Activated CD8-positive, alpha-beta memory T cell treated with anti-CD3 and anti-CD28 coated beads, Interleukin-2, amount 50 U/mL, for 48 hours (primary cell): ENCODE results near the gene ACTR2.
"Not testable (repeated sequence)": the region's sequence is repeated elsewhere in the genome, so short reads cannot be mapped to it uniquely, and the experiment has no call there.

Experiments used
- DNase-seq: peaks from one replicate; pipeline ENCODE4 v3.0.0-alpha.2; 2020

Gene ACTR2

DNA sequence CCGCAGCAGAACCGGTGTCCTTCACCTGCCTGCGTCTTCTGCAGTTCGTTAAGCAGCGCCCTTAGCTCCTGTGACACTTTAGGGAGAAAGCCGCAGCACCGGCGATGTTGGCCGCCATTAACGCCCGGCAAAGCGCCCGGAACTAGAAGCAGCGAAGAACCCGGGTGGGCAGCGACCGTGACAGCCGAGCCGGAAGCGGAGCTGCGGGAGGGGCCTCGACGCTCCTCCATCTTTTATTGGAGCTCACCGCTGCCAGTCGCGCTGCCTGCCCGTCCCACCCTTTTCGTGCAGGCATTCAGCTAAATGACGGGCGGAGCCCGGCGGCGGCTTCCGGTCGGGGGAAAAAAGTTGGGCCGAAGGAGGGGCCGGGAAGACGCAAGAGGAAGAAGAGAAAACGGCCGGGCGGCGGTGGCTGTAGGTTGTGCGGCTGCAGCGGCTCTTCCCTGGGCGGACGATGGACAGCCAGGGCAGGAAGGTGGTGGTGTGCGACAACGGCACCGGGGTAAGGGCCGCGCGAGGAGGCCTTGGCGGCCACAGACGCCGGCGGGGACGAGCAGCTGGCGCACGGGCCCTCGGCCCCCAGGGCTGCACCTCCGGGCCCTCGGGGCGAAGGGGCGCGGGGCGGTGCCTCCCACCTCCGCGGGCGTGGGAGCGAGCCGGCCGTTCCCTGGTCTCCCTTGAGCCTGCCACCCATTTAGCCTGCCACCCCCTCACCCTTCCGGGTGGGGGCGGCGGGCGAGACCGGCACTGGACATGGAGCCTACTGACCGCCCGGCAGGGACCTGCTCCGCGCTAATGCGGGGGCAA is at the start of gene ACTR2:
Gene ACTR2 (plus strand): TSS at position 376 of the 807 bp plus-strand sequence. CDS start 79 bp downstream, at position 455.
- peak; percentile 94 for DNase-seq

DNA sequence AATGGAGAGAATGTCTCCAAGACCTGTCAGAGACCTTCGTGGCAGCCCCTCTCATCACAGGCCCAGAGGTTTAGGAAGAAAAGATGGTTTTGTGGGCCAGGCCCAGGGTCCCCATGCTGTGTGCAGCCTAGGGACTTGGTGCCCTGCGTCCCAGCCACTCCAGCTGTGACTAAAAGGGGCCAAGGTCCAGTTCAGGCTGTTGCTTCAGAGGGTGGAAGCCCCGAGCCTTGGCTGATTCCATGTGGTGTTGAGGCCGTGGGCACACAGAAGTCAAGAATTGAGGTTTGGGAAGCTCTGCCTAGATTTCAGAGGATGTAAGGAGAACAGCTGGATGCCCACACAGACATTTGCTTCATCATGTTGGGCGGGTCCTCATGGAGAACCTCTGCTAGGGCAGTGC is 45.1 kb upstream of the ACTR2 start:
- no peak for DNase-seq

DNA sequence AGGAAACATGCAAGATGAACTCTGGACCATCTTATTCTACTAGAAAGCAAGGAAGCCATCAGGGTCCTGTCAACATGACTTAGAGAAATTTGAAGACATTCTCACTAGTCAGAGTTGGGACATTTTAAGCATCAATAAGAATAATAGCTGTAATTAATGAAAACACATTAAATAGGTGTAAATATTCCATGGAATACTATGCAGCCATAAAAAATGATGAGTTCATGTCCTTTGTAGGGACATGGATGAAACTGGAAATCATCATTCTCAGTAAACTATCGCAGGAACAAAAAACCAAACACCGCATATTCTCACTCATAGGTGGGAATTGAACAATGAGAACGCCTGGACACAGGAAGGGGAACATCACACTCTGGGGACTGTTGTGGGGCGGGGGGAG is 44.2 kb upstream of the ACTR2 start:
- DNase-seq = not testable (repeated sequence)

DNA sequence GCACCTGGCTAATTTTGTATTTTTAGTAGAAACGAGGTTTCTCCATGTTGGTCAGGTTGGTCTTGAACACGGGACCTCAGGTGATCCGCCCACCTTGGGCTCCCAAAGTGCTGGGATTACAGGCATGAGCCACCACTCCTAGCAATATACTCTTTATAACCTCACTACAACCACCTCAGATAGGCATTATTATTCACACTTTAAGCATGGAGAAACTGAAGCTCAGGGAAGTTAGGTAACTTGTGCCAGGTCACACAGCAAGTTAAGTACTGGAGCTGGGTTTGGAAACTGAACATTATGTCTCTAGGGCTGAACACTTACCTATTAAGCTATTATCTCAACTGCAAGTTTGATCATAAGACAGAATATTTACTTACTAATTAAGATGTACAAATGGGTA is 42.6 kb upstream of the ACTR2 start:
- DNase-seq = no peak

DNA sequence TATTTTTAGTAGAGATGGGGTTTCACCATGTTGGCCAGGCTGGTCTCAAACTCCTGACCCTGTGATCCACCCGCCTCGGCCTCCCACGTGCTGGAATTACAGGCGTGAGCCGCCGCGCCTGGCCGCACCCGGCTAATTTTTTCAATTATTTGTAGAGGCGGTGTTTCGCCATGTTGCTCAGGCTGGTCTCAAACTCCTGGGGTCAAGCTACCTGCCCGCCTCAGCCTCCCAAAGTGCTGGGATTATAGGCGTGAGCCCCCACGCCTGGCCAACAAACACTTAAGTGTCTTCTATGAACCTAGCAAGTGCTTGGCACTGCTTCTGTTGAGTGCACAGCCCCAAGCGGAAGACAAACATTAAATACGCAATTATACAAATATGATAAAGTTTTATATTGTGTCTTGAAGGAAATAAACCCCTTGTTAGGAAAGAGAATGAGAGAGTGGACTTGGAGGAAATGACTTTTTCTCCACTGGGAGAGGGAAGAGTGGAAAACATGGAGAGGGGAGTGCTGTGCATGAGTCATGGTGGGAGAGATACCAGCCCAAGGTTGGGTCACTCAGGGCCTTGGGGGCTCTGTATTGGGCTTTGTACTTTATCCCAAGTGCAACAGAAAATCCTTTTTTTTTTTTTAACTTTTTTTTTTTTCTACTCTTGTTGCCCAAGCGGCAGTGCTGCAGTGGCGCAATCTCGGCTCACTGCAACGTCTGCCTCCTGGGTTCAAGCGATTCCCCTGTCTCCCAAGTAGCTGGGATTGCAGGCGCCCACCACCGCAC is 41.4 kb upstream of the ACTR2 start:
- DNase-seq = no peak

DNA sequence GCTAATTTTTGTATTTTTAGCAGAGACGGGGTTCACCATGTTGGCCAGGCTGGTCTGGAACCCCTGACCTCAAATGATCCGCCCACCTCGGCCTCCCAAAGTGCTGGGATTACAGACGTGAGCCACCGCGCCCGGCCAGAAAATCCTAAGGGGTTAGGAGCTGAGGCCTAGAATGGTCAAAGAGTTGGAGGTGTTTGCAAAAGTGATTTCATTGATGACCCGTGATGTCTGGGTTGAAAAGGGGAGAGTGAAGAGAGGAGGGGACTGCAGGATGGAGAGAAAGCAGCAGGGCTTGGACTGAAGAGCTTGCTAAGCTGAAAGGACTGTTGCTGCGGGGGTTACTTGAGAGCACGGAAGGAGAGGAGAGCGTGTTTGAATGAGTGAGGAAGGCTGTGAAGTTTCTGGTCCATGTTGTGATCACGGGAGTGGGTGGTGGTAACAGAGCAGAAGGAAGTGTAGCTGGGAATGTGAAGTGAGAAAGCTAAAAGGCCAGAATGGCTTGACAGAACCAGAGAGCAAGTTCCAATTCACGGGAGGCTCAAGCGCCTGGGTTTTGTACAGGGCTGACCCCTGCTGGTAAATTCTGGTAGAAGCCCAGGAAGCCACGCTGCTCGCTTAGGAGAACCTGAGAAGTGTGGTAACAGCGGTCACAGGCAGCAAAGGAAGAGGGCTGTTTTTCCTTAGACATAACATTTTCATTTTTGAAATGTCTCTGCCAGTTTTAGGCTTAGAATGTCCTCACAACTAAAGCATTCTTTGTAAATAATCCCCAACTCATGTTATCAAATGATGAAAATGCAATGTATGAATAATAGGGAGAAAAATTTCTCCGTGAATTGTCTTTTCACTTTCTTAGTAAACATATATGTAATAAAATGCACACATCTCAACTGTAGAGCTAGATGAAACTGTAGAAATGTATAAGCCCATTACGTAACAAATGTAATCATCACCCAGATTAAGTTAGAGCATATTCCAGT is 40.5 kb upstream of the ACTR2 start:
- peak; percentile 74 for DNase-seq

DNA sequence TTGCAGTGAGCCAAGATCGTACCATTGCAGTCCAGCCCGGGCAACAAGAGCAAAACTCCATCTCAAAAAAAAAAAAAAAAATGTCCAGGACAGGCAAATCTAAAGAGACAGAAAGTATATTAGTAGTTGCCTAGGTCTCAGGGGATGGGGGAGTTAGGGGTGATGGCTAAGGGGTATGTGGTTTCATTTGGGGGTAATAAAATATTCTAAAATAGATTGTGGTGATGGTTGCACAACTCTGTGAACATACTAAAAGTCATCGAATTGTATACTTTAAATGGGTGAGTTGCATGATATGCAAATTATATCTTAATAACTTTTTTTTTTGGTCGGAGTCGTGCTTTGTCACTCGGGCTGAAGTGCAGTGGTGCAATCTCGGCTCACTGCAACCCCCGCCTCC is 34.2 kb upstream of the ACTR2 start:
- no peak for DNase-seq

DNA sequence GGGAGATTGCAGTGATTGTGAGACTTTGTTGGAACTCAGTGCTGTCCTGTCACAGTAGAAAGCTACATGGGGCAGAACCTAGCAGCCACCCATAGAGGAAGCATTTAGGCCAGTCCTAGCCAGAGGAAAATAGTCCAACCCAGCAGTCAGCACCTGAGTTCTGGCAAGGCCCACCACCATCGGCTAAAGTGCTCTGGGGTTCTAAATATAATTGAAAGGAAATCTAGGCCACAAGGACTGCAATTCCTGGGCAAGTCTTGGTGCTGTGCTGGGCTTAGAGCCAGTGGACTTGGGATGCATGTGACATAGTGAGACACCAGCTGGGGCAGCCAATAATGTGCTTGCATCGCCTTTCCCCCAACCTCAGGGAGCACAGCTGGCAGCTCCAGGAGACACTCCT is 28.9 kb upstream of the ACTR2 start:
- no peak for DNase-seq

DNA sequence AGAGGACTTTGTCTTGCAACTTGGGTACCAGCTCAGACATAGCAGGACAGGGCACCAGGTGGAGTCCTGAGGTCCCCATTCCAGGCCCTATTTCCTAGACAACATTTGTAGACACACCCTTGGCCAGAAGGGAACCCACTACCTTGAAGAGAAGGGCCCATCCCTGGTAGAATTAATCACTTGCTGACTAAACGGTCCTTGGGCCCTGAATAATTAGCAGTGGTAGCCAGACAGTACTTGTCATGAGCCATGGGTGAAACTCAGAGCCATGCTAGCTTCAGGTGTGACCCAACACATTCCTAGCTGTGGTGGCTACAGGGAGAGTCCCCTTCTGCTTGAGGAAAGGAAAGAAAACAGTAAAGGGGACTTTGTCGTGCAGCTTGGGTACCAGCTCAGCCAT is 28.5 kb upstream of the ACTR2 start:
- DNase-seq = no peak

DNA sequence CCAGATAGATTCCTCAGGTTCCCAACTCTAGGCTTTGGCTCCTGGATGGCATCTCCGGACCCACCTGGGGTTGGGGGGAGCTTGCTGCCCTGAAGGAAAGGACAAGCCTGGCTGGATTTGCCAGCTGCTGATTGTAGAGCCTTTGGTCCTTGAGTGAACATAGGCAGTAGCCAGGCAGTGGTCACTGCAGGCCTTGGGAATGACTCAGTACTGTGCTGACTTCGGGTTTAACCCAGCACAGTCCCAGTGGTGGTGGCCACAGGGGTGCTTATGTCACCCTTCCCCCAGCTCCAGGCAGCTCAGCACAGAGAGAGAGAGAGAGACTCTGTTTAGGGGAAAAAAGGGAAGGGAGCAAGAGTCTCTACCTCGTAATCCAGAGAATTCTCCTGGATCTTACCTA is 27.7 kb upstream of the ACTR2 start:
- no peak for DNase-seq

DNA sequence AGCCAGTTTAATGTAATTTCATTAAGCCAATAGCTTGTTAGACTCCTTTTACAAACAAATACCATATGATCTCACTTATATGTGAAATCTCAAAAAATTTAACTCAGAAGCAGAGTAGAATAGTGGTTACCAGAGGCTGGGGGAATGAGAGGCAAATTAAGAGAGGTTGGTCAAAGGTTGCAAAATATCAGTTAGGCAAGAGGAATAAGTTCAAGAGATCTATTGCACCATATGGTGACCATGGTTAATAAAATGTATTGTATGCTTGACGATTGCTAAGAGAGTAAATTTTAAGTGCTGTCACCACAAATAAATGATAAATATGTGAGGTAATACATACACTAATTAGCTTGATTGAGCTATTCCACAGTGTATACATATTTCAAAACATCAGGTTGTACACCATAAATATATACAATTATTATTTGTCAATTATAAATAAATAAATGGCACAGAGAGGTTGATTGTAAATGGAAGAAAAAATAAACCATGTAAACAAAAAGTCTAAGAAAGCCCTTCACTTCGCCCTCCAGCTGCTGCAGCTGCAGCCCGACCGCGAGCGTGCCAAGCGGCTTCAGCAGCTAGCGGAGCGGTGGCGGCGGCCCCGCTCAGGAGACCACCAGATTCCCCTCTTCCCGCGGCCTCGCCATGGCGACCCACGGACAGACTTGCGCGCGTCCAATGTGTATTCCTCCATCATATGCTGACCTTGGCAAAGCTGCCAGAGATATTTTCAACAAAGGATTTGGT is 23.0 kb upstream of the ACTR2 start:
- DNase-seq = no peak

DNA sequence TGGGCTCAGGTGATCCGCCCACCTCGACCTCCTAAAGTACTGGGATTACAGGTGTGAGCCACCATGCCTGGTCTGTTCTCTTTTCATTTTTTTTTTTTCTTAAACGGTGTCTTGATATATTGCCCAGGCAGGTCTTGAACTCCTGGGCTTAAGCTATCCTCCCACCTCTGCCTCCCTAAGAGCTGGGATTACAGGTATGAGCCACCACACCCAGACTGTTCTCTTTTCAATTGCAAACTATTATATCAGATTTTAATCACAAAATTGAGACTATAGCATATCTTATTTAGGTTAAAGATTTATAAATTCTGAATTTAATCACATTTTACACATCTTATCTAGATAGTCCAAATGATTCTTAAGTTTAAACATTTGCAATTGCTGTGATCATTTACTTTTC is 15.5 kb upstream of the ACTR2 start:
- DNase-seq = no peak

DNA sequence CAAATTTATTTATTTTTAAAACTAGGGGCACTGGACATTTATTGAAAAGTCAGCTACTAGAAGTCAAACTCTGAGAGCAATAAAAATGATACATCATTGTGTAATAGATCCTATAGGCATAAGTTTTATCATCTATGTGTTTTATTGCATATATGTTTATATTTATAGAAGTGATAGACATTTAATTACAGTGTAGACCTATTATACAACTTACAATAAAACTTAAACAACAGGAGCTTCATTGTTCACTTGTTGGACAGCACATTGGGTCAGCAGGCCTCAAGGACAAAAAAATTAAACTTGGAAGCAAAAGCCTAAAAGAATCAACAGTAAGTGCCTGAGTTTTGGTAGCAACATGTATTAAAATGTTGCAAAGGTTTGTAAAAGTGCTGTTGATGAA is 15.0 kb upstream of the ACTR2 start:
- DNase-seq = no peak

DNA sequence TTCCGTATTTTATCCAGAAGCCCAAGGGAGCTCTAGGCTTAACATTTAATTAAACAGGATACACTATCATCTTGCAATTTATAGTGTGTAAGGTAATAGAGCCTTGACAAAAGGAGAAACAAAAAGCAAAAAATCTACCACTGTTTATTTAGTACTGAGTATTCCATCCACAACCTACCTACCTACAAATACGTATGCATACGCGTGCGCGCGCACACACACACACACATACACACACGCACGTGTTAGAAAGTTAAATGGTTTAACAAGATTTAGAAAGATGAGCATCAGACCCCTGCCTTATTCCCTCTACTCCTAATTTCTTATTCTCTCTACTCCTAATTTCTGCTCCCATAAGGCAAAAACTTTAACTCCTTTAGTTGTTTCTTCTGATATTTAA is 14.6 kb upstream of the ACTR2 start:
- DNase-seq = no peak

DNA sequence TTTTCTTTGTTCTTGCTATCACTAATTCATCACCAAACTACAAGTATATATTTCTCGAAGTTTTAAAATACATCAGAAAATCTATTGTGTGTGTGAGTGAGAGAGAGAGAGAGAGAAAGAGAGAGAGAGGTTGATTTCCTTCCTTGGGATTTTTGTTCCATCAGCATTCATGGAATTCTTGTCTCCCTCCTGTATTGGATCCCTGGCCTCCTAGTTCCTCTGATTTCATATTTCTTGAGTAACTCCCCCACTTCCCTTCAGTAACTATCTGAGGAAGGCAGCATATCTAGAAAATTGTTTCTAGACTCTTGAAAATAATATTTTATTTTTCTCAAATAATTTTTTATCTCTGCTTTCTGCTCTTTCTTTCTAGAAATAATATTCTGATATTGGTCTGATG is 13.3 kb upstream of the ACTR2 start:
- DNase-seq = no peak

DNA sequence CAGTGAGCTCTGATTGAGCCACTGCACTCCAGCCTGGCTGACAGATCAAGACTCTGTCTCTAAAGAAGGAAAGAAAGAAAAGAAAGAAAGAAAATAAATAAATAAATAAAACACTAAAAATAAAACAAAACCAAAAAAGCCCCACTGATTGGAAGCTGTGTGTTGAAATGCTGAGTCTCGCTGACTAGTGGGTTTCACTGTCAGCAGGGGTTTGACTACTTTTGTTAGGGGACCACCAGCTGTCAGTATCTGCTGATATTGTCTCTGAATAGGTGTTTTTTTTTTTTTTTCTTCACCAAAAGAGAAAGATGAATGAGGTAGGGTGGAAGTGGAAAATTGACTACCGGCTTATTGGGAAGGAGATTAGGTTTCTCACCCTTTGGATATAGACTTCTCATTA is 12.8 kb upstream of the ACTR2 start:
- no peak for DNase-seq

DNA sequence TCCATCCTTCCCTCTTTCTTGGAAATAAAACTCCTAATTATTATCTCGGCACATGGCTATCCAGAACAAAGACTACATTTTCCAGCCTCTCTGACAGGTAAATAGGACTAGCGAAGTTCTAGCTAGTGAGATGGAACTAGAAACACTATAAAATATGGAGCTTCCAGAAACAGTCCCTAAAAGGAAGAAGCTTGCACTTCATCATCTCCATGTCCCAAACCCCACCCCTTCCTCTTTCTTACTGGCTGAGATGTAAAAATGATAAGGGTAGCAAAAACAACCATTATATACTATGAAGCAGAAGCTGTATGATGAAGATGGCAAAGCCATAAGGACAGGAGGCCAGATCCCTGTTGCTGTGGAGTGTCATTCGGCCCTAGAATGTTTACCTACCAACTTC is 11.7 kb upstream of the ACTR2 start:
- DNase-seq = no peak

DNA sequence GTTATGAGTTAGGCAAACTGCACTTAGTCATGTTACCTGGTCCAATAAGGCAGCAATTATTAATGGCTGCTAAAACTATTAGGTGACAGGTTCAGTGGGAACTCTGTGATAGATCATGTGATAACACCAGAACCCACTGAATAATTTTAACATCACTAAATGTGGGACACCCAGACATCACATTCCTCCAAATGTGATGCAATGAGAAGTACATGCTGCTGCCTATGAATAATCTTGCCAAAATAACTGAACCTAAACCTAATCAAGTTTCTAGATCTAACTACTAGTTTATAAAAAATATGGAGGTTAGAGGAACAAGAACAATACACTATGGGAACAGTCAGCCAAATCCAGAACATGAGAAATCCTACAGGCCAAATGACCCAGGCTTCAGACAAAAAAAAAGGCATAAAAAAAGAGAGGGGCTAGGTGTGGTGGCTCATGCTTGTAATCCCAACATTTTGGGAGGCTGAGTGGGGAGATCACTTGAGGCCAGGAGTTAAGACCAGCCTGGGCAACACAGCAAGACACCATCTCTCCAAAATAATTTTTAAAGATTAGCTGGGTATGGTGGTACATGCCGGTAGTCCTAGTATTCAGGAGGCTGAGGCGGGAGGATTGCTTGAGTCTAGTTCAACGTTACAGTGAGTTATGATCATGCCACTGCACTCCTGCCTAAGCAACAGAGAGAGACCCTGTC is 7.0 kb upstream of the ACTR2 start:
- DNase-seq = no peak

DNA sequence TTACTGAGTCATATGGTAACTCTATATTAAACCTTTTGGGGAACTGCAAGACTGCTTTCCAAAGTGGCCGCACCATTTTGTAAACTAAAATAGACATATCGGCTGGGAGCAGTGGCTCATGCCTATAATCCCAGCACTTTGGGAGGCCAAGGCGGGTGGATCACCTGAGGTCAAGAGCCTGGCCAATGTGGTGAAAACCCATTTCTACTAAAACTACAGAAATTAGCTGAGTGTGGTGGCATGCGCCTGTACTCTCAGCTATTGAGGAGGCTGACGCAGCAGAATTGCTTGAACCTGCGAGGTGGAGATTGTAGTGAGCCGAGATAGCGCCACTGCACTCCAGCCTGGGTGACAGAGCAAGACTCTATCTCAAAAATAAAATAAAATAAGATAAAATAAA is 6.4 kb upstream of the ACTR2 start:
- DNase-seq = not testable (repeated sequence)

DNA sequence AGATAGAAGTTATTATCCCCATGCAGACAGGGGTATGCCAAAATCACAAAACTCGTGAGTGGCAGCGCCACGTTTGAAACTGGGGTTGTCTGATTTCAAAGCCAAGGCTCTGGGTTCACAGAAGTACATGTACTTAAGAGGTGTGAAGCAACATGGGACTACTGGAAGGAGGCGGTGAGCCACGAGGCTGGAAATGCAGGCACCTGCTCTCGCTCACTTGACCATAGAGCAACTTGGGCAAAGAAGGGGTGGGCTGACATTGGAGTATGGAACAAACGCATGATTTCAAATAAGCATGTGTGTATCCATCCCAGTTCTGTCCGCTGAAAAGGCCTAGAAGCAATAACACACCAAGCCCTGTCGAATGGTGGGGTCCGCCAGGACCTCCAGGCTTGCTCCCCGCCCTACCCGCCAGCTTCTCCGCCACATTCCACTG is 593 bp upstream of the ACTR2 start:
- DNase-seq = no peak

DNA sequence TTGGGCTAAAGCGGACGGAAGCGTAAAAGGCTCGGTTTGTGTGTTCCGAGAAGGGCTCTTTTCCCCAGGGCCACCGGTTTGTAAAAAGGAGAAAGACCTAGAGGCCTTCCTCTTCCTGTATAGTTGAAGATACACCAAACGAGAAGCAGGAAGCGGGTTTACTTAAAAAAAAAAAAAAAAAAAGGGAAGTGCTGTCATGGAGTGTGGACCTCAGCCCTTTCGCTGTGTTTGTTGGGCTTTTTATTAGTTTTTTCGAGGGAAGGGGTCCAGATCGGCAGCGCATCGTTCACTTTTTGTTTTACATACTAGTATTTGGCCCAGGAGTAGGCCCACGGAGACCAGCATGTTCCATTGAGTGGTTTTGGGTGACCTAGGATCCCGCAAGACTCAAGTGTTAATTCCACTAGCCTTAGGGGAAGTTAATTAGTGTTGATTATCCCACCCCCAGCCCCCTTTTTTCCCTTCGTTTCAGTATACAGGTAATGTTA is 676 bp downstream of the ACTR2 start:
- no peak for DNase-seq

DNA sequence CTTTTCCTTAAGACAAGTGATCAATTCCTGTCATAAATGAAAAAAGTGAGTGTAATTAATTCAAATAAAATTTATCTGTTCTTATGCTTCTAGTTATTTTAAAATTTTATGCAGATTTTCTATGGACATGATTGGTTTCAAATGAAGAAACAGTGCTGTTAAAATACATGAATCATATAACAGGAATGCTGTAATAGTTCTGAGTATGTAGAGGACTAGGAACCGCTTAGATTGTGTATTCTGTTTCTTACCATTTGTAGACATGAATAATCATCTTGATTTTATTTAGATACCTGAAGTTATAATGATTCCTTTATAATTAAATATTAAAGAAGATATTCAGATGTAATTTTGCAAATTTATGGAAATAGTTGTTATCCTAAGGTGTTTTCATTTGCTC is 3.5 kb downstream of the ACTR2 start:
- no peak for DNase-seq
